OCI-LY7 (cell line): ENCODE data around the gene BPIFB3.

Source experiments
- EZH2phosphoT487 ChIP-seq: fragments of 200-600 bp; sonication (generic); IDR thresholded peaks from 2 replicates; pipeline ENCODE4 v1.6.1; 2018; ENCODE audit warnings: low read depth, borderline replicate concordance, mild to moderate bottlenecking, mixed run types, antibody characterized with exemption, low read length, moderate library complexity, mixed read lengths
- TF ChIP-seq, protein P1 (sequence below): fragments of 200-600 bp; sonication (generic); conservative IDR thresholded peaks from 2 replicates; pipeline ENCODE4 v1.5.1; 2014; ENCODE audit warnings: mild to moderate bottlenecking, antibody characterized with exemption, low read length, moderate library complexity, mixed read lengths

DNA sequence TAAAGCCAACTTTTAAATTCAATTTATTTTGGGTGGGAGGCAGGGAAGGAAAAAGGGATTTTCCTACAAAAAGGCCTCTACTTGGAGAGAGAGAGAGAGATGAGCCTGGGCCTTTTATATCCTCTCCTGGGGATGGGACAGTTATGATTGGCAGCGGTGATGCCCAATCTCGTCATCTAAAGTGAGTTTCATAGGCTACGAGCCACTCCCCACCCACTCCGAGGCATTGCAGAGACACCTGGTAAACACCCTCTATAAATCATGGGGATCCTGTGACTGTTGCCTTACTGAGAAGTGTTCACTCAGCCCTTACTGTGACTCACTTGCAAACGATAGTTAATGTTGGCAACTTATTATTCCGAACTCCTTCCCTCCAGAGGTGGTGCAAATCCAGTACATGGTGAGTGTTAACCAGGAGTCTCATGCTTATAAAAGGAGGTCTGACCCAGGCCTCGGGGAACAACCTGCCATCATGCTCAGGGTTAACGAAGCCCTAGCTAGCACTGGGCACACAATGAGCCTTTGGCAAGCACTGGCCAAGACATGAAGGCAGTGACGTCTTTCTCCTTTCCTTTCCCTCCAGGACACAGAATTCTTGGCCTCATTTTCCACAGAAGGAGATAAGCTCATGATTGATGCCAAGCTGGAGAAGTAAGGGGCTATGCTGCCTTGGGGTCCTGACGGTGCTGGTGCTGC lies 46.3 kb downstream of the BPIFB3 start:
- TF ChIP-seq, protein P1, sequence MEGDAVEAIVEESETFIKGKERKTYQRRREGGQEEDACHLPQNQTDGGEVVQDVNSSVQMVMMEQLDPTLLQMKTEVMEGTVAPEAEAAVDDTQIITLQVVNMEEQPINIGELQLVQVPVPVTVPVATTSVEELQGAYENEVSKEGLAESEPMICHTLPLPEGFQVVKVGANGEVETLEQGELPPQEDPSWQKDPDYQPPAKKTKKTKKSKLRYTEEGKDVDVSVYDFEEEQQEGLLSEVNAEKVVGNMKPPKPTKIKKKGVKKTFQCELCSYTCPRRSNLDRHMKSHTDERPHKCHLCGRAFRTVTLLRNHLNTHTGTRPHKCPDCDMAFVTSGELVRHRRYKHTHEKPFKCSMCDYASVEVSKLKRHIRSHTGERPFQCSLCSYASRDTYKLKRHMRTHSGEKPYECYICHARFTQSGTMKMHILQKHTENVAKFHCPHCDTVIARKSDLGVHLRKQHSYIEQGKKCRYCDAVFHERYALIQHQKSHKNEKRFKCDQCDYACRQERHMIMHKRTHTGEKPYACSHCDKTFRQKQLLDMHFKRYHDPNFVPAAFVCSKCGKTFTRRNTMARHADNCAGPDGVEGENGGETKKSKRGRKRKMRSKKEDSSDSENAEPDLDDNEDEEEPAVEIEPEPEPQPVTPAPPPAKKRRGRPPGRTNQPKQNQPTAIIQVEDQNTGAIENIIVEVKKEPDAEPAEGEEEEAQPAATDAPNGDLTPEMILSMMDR, result no peak
- no peak for TF ChIP-seq EZH2phosphoT487
